ENCODE results near the gene CCDC191.

The CCDC191 gene

GRCh38 chr3:114043205-114043604 is 13.1 kb downstream of the CCDC191 start:
- no peak overlapping the region for H3K27ac ChIP-seq (ENCODE audit: low read depth, low read length)
- H3K9ac ChIP-seq (ENCODE audit: low read length): no peak overlapping the region
- H3K4me1 ChIP-seq (ENCODE audit: control insufficient read depth, insufficient read depth, low read length): no peaks in the 10 kb centered on the region
- H3K36me3 ChIP-seq (ENCODE audit: control insufficient read depth, insufficient read depth, low read length): no peaks in the 10 kb centered on the region
- no peaks in the 10 kb centered on the region for H3K27me3 ChIP-seq (ENCODE audit: control insufficient read depth, insufficient read depth, low read length)
- H3K4me3 ChIP-seq (ENCODE audit: low read length): no peak overlapping the region

GRCh38 chr3:114035896-114036295 is 20.4 kb downstream of the CCDC191 start:
- H3K27me3 ChIP-seq (ENCODE audit: control insufficient read depth, insufficient read depth, low read length): no peaks in the 10 kb centered on the region

DNA sequence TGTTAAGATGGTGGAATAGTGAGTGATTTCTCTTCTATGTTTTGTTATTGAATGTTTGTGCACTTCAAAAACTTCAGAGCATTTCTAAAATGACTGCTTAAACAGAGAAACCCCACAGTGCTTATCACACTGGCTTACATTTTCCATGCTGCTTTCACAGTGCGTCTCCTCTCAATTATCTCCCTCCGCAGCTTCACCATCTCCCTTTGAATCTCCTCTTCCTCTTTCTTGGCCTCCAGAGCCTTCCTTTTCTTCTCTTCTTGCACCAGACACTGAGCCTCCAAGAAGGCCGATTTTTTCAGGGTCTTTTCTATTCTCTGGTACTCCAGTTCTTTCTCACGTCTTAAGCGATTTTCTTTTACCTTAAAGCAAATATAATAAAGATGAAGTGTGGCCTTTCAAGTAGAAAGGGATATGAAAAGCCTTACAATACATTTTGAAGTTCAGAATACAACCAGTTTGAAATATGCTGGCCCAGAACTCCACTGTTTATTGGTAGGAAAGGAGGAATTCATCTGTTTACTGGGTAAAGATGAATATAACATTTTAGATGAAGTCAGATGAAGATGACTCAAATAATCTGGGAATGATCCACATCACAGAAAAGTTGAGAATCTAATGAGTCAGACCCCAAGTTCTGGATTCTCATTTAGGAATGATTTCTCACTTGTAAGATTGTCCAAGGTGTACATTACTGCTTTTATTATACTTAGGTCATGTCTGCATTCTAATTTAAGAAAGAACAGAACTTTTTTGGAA is 21.4 kb downstream of the CCDC191 start:
- no peak overlapping the region for H3K9ac ChIP-seq (ENCODE audit: low read length)
- H3K4me3 ChIP-seq (ENCODE audit: low read length): no peak overlapping the region
- H3K36me3 ChIP-seq (ENCODE audit: control insufficient read depth, insufficient read depth, low read length): no peaks in the 10 kb centered on the region
- H3K27ac ChIP-seq (ENCODE audit: low read depth, low read length): no peak overlapping the region
- no peaks in the 10 kb centered on the region for H3K4me1 ChIP-seq (ENCODE audit: control insufficient read depth, insufficient read depth, low read length)
- no peaks in the 10 kb centered on the region for H3K27me3 ChIP-seq (ENCODE audit: control insufficient read depth, insufficient read depth, low read length)

More at GRCh38 chr3:114035896-114036295, 20.4 kb downstream of the CCDC191 start:
- Histone ChIP-seq H3K4me3 (ENCODE audit: low read length) (no peak overlapping the region), H3K9ac (ENCODE audit: low read length) (no peak overlapping the region), H3K27ac (ENCODE audit: low read depth, low read length) (no peak overlapping the region), H3K4me1 (ENCODE audit: control insufficient read depth, insufficient read depth, low read length) (no peaks in the 10 kb centered on the region), H3K36me3 (ENCODE audit: control insufficient read depth, insufficient read depth, low read length) (no peaks in the 10 kb centered on the region)

GRCh38 chr3:114034211-114034610 is 22.1 kb downstream of the CCDC191 start:
- Histone ChIP-seq H3K27me3 (ENCODE audit: control insufficient read depth, insufficient read depth, low read length) (no peaks in the 10 kb centered on the region), H3K9ac (ENCODE audit: low read length) (no peak overlapping the region), H3K36me3 (ENCODE audit: control insufficient read depth, insufficient read depth, low read length) (no peaks in the 10 kb centered on the region), H3K4me1 (ENCODE audit: control insufficient read depth, insufficient read depth, low read length) (no peaks in the 10 kb centered on the region), H3K4me3 (ENCODE audit: low read length) (no peak overlapping the region), H3K27ac (ENCODE audit: low read depth, low read length) (no peak overlapping the region)

GRCh38 chr3:114033721-114034120 is 22.6 kb downstream of the CCDC191 start:
- H3K36me3 ChIP-seq (ENCODE audit: control insufficient read depth, insufficient read depth, low read length): no peaks in the 10 kb centered on the region
- H3K9ac ChIP-seq (ENCODE audit: low read length): no peak overlapping the region
- no peak overlapping the region for H3K27ac ChIP-seq (ENCODE audit: low read depth, low read length)
- H3K4me3 ChIP-seq (ENCODE audit: low read length): no peak overlapping the region
- H3K27me3 ChIP-seq (ENCODE audit: control insufficient read depth, insufficient read depth, low read length): no peaks in the 10 kb centered on the region
- no peaks in the 10 kb centered on the region for H3K4me1 ChIP-seq (ENCODE audit: control insufficient read depth, insufficient read depth, low read length)

DNA sequence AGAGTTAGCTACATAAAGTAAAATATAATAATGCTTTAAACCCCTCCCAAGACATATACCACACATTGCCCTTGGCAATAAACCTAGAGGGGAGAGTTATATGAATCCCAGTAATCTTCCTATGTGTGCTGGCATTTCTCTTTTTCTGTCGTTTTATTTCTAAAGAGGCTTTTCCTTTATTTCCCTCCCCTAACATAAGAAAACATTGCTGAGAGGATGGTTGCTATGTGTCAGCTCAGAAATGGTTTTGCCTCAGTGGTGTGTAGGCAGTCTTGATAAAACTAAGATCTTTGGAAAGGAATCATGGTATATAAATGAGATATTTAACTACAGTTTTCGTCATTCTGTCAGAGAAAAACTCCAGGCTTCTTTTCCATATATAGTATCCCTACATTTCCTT is 30.0 kb downstream of the CCDC191 start:
- Histone ChIP-seq H3K36me3 (ENCODE audit: control insufficient read depth, insufficient read depth, low read length) (no peaks in the 10 kb centered on the region), H3K4me1 (ENCODE audit: control insufficient read depth, insufficient read depth, low read length) (no peaks in the 10 kb centered on the region), H3K9ac (ENCODE audit: low read length) (no peak overlapping the region), H3K27ac (ENCODE audit: low read depth, low read length) (no peak overlapping the region), H3K4me3 (ENCODE audit: low read length) (no peak overlapping the region), H3K27me3 (ENCODE audit: control insufficient read depth, insufficient read depth, low read length) (no peaks in the 10 kb centered on the region)

- no peak overlapping the region for H3K9ac ChIP-seq (ENCODE audit: low read length)
- no peak overlapping the region for H3K4me3 ChIP-seq (ENCODE audit: low read length)
- H3K27me3 ChIP-seq (ENCODE audit: control insufficient read depth, insufficient read depth, low read length): no peaks in the 10 kb centered on the region
- no peaks in the 10 kb centered on the region for H3K4me1 ChIP-seq (ENCODE audit: control insufficient read depth, insufficient read depth, low read length)
- H3K27ac ChIP-seq (ENCODE audit: low read depth, low read length): no peak overlapping the region
- H3K36me3 ChIP-seq (ENCODE audit: control insufficient read depth, insufficient read depth, low read length): no peaks in the 10 kb centered on the region
Measured at GRCh38 chr3:114025451-114025850, 30.9 kb downstream of the CCDC191 start.

DNA sequence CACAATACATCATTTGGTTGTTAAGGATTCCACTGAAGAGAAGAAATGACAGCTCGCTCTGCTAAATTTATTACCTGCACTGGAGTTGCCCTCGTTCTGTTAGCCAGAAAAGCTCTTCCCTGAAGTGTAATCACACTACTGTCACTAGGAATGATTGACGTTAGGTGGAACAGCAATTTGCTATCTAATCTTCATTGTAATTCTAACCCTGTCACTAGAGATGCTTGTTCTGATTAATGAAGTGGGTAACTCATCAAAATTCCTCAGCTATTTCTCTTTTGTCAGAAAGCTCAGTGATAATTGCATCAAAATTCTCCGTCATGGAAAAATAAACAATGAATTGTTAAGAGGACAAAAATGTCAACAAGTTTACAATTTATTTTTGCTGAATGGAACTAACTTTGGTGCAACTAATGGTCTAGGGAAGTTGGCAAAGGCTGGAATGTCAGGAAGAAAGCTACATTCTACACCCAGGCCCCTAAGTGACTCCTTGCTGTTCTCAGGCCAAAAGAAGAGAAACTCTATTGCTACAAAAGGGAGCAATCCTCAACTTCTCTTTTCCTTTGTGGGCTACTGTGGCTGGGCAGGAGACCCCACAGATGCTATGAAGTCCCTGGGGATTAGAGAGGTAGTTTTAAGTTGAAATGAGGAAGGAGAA is 34.1 kb downstream of the CCDC191 start:
- H3K4me1 ChIP-seq (ENCODE audit: control insufficient read depth, insufficient read depth, low read length): no peaks in the 10 kb centered on the region
- no peak overlapping the region for H3K9ac ChIP-seq (ENCODE audit: low read length)
- H3K27ac ChIP-seq (ENCODE audit: low read depth, low read length): no peak overlapping the region
- no peaks in the 10 kb centered on the region for H3K27me3 ChIP-seq (ENCODE audit: control insufficient read depth, insufficient read depth, low read length)
- H3K4me3 ChIP-seq (ENCODE audit: low read length): no peak overlapping the region
- no peaks in the 10 kb centered on the region for H3K36me3 ChIP-seq (ENCODE audit: control insufficient read depth, insufficient read depth, low read length)

DNA sequence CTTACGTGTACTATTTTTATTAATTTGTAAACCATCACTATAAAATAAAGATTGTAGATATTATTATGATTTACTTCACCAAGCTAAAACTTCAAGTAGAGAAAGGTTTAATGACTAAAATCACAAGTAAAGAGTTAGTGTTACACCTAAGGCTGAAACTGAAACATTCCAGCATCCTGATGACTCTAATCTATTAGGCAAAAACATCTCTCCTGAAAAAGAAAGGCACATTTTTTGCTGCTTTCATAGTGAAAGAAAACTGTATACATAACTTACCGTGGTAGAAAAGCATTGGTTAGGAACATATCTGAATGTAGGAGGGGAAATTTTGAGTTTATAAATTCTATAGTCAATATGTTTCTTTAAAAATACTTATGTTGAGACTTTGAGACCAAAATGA is 35.4 kb downstream of the CCDC191 start:
- Histone ChIP-seq H3K36me3 (ENCODE audit: control insufficient read depth, insufficient read depth, low read length) (no peaks in the 10 kb centered on the region), H3K9ac (ENCODE audit: low read length) (no peak overlapping the region), H3K27me3 (ENCODE audit: control insufficient read depth, insufficient read depth, low read length) (no peaks in the 10 kb centered on the region), H3K4me1 (ENCODE audit: control insufficient read depth, insufficient read depth, low read length) (no peaks in the 10 kb centered on the region), H3K4me3 (ENCODE audit: low read length) (no peak overlapping the region), H3K27ac (ENCODE audit: low read depth, low read length) (no peak overlapping the region)

DNA sequence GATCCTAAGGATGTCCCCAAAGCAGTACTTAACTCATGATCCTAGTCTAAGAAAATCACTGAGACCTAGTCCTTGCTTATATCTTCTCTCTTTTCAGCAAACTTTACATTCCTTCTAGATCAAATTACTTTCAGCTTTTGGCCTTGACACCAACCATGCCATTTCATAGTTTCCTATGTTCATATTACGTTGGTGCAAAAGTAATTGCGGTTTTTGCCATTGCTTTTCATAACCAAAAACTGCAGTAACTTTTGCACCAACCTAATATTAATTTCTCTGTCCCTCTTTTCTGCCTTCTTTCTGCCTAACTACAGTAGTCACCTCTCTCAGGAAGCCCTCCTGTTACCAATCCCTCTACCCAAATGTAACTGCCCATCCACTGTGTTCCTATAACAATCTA is 36.8 kb downstream of the CCDC191 start:
- Histone ChIP-seq H3K4me1 (ENCODE audit: control insufficient read depth, insufficient read depth, low read length) (no peaks in the 10 kb centered on the region), H3K27ac (ENCODE audit: low read depth, low read length) (no peak overlapping the region), H3K36me3 (ENCODE audit: control insufficient read depth, insufficient read depth, low read length) (no peaks in the 10 kb centered on the region), H3K9ac (ENCODE audit: low read length) (no peak overlapping the region), H3K4me3 (ENCODE audit: low read length) (no peak overlapping the region), H3K27me3 (ENCODE audit: control insufficient read depth, insufficient read depth, low read length) (no peaks in the 10 kb centered on the region)

DNA sequence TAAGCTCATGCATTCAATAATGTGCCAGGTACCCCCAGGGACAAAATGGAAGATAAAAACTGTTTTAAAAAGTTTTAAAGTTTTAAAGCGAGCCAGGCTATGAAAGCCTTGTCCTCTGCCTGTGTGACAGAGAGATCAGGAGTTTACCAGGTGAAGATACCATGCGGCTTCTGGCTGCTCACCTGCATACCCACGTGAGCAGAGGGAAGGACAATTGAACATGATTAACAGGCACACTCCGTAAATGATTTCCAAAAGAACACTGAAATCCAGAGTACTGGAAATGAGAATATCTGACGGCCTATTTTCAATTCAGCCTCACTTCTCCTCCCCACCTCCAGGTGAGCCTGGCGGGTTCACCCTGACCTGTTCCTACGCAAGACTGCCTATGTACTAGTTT is 42.1 kb downstream of the CCDC191 start:
- no peaks in the 10 kb centered on the region for H3K4me1 ChIP-seq (ENCODE audit: control insufficient read depth, insufficient read depth, low read length)
- H3K9ac ChIP-seq (ENCODE audit: low read length): no peak overlapping the region
- H3K36me3 ChIP-seq (ENCODE audit: control insufficient read depth, insufficient read depth, low read length): peaks cover 2% of the 10 kb centered on the region
- H3K4me3 ChIP-seq (ENCODE audit: low read length): no peak overlapping the region
- no peaks in the 10 kb centered on the region for H3K27me3 ChIP-seq (ENCODE audit: control insufficient read depth, insufficient read depth, low read length)
- H3K27ac ChIP-seq (ENCODE audit: low read depth, low read length): no peak overlapping the region

GRCh38 chr3:114011059-114011797 is 45.1 kb downstream of the CCDC191 start:
- H3K27me3 ChIP-seq (ENCODE audit: control insufficient read depth, insufficient read depth, low read length): no peaks in the 10 kb centered on the region
- H3K4me3 ChIP-seq (ENCODE audit: low read length): no peak overlapping the region
- no peak overlapping the region for H3K27ac ChIP-seq (ENCODE audit: low read depth, low read length)
- H3K36me3 ChIP-seq (ENCODE audit: control insufficient read depth, insufficient read depth, low read length): peaks cover 2% of the 10 kb centered on the region
- no peak overlapping the region for H3K9ac ChIP-seq (ENCODE audit: low read length)
- H3K4me1 ChIP-seq (ENCODE audit: control insufficient read depth, insufficient read depth, low read length): no peaks in the 10 kb centered on the region

Measured in rectal smooth muscle tissue (tissue), 1 donor.